Psoas muscle (tissue), 8 donors: ENCODE data around the gene COPS2. TPM values are rescaled to one million over a fixed set of nuclear protein-coding genes. Genes with fewer than 3 reads are reported as not detected.

Experiments
- ATAC-seq, 4 donors: fragments of 200-7000 bp; cut with Tn5 transposase; one replicate each; pipeline ENCODE4 v1.9.1; 2020; ENCODE audit warnings: moderate library complexity in 3 of 4, mild to moderate bottlenecking in 2 of 4
- DNase-seq, 2 donors: peaks; one replicate each; pipeline ENCODE4 v3.0.0-alpha.2; 2020
- H3K27ac ChIP-seq: fragments of 200-600 bp; one replicate; pipeline ENCODE4 v1.8.0; 2022
- H3K27me3 ChIP-seq, 3 donors: fragments of 200-600 bp in 1 of 3; one replicate each; pipeline versions ENCODE4 v1.6.1 to v1.8.0; 2013 to 2022; ENCODE audit warnings: low read length in 2 of 3, mild to moderate bottlenecking in 2 of 3, moderate library complexity in 1 of 3; ENCODE audit not compliant: insufficient read depth in 3 of 3
- H3K36me3 ChIP-seq, 2 donors: fragments of 200-600 bp in 1 of 2; one replicate each; pipeline versions ENCODE4 v1.6.1 to v1.8.0; 2013 to 2022; ENCODE audit warnings: low read depth in 1 of 2, mild to moderate bottlenecking in 1 of 2, moderate library complexity in 1 of 2; ENCODE audit not compliant: insufficient read depth in 1 of 2
- H3K4me1 ChIP-seq: fragments of 200-600 bp; one replicate; pipeline ENCODE4 v1.8.0; 2022
- H3K4me3 ChIP-seq: fragments of 200-600 bp; one replicate; pipeline ENCODE4 v1.8.0; 2022; ENCODE audit warnings: mild to moderate bottlenecking
- H3K9me3 ChIP-seq: fragments of 200-600 bp; one replicate; pipeline ENCODE4 v1.8.0; 2022
- CTCF ChIP-seq: fragments of 200-600 bp; IDR thresholded peaks from one replicate; pipeline ENCODE4 v1.8.0; 2022; ENCODE audit warnings: antibody characterized with exemption
- WGBS, 3 donors: extraction: QIAGEN DNeasy Blood & Tissue Kit; methylation state at CpG; one replicate each; pipeline versions ENCODE4 v1.1.6 to v1.1.7; 2013; 5-methylcytosine and 5-hydroxymethylcytosine counted together
- intact Hi-C, 2 donors: fragments of 100-400 bp; cut with DNase I; formaldehyde crosslinking; loops; one replicate each; pipeline versions ENCODE4 v1.11.0 to v1.14.2; 2022
- polyA plus RNA-seq, 3 donors: library from polyadenylated mRNA; stranded (reverse); fragments of 200-250 nt; gene quantifications; one replicate each; pipeline ENCODE4 v1.2.3, GENCODE V29; 2013
- total RNA-seq, 4 donors: library from RNA; stranded (reverse); fragmentation: NEBNext Ultra II Directional in 2 of 4; extraction: Animal tissue kit (Norgen Biotek cat#: 25700) in 2 of 4; gene quantifications; one replicate each; pipeline versions ENCODE4 v1.2.1 to v1.2.4, GENCODE V29; 2021 to 2023
- donor health status: healthy with polysubstance abuse.
- donor health status: DM: no; HTN: no; CAD: no; lungs with moderate emphysema.
- donor health status: Bipolar disorder and iron deficiency.
- donor health status: healthy.
- donor health status: DM: yes; HTN: yes; CAD: no.
- donor health status: DM: no; HTN: no; CAD: no.
- donor health status: DM: no; HTN: no; CAD: no.
- donor health status: DM: yes; HTN: yes; CAD: no.

Gene COPS2
- total and polyA plus RNA-seq, 7 donors: 95.6 to 243 (median 130) TPM

GRCh38 chr15:49084285-49084570 lies 71.2 kb downstream of the COPS2 start:
- no peaks in the 10 kb centered on the region for H3K4me1 ChIP-seq
- H3K27ac ChIP-seq: no peak overlapping the region
- no peaks in the 10 kb centered on the region for H3K9me3 ChIP-seq
- ATAC-seq (no peak), DNase-seq (no peak)
- WGBS, 3 donors: 91 to 94% (median 94%) methylated on average over 3 of the region's 3 CpGs
- no peak overlapping the region for H3K4me3 ChIP-seq
- no peak for TF ChIP-seq CTCF
- H3K27me3 ChIP-seq: no peaks in the 10 kb centered on the region
- no peaks in the 10 kb centered on the region for H3K36me3 ChIP-seq
- intact Hi-C loops: no loop called here

GRCh38 chr15:49083401-49084284 lies 71.8 kb downstream of the COPS2 start:
- no peak overlapping the region for H3K27ac ChIP-seq
- H3K9me3 ChIP-seq: no peaks in the 10 kb centered on the region
- WGBS, 3 donors: 86 to 96% (median 93%) methylated on average over 5 of the region's 5 CpGs
- H3K36me3 ChIP-seq: no peaks in the 10 kb centered on the region
- intact Hi-C loops: no loop called here
- no peaks in the 10 kb centered on the region for H3K4me1 ChIP-seq
- DNase-seq: no peak
- TF ChIP-seq CTCF: no peak
- H3K27me3 ChIP-seq: no peaks in the 10 kb centered on the region
- no peak overlapping the region for H3K4me3 ChIP-seq
- no peak for ATAC-seq

- H3K4me3 ChIP-seq: no peak overlapping the region
- no peak for TF ChIP-seq CTCF
- no peaks in the 10 kb centered on the region for H3K4me1 ChIP-seq
- no peak for DNase-seq
- no peak for ATAC-seq
- no peaks in the 10 kb centered on the region for H3K36me3 ChIP-seq
- 33 to 68% (median 61%) methylated on average over 1 of the region's 1 CpG for WGBS, 3 donors
- H3K27ac ChIP-seq: no peak overlapping the region
- intact Hi-C loops: no loop called here
- no peaks in the 10 kb centered on the region for H3K27me3 ChIP-seq
- no peaks in the 10 kb centered on the region for H3K9me3 ChIP-seq
Observed at GRCh38 chr15:49082960-49083359, 72.4 kb downstream of the COPS2 start.

- no peak for ATAC-seq
- no peaks in the 10 kb centered on the region for H3K36me3 ChIP-seq
- H3K4me1 ChIP-seq: no peaks in the 10 kb centered on the region
- TF ChIP-seq CTCF: no peak
- H3K27ac ChIP-seq: no peak overlapping the region
- WGBS, 3 donors: 85 to 87% (median 87%) methylated on average over 23 of the region's 23 CpGs
- DNase-seq: no peak
- no peak overlapping the region for H3K4me3 ChIP-seq
- H3K27me3 ChIP-seq: no peaks in the 10 kb centered on the region
- intact Hi-C loops: no loop called here
- H3K9me3 ChIP-seq: no peaks in the 10 kb centered on the region
Observed at GRCh38 chr15:49079340-49080039, 75.9 kb downstream of the COPS2 start.
